AG20443 (cell line): ENCODE results near the gene ATAD2B.

Source experiments
- DNase-seq: peaks from one replicate; pipeline ENCODE4 v3.0.0; 2012; ENCODE audit warnings: low spot score, mixed read lengths

The ATAD2B gene

DNA sequence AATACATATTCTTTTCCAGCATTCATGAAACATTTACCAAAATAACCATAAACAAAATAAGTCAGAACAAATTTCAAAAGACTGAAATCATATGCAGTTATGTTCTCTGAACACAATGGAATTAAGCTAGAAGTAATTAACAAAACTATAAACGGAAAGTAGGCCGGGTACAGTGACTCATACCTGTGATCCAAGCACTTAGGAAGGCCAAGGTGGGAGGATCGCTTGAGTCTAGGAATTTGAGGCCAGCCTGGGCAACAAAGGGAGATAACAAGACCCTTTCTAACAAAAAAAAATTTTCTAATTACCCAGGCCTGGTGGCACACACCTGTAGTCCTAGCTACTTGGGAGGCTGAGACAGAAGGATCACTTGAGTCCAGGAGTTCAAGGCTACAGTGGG lies 14.9 kb downstream of the ATAD2B start:
- no peak for DNase-seq

DNA sequence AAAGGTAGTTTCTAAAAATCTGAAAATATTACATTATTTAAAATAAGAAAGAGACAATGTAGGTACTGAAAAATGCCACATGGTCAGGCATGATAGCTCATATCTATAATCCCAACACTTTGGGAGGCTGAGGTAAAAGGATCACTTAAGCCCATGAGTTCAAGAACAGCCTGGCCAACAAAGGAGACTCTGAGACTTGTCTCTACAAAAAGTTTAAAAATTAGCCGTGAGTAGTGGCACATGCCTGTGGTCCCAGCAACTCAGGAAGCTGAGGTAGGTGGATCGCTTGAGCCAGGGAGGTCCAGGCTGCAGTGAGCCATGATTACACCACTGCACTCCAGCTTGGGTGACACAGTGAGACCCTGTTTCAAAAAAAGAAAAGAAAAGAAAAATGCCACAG lies 21.8 kb downstream of the ATAD2B start:
- DNase-seq, result no peak

DNA sequence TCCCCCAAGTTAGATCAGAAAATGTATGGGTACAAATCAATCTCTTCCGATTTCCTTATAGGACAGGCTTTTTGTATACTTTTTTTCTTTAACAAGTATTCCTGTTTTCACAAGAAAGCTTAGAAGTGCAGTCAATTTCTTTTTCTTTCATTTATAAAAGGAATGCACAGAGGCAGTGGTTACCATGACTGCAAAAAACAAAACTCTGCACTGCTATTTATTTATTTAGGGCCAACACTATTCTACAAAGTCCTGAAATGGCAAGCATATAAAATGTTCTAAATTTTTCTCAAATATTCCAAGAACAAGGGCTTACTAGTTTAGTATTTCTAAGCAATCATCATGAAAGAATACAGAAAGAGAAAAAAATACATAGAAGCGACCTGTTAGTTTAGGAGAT lies 22.2 kb downstream of the ATAD2B start:
- DNase-seq, result peak; percentile 43

DNA sequence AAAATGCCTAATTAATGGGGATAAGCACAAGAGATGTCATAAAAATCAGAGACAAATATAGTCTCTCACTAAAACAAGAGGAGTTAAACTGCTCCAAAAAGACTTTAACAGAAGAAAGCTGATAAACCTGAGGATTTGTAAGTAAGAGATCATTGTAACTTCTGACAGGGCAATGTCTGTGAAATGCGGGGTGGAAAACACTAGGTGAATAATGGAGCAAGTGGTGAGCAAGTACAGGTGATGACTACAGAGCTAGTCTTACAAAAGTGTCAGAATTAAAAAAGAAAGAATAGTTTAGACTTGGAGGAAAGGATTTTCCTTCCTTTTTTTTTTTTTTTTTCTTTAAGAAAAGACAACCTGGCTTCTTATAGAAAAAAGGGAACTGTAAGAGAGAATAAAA lies 22.7 kb downstream of the ATAD2B start:
- DNase-seq, result no peak

DNA sequence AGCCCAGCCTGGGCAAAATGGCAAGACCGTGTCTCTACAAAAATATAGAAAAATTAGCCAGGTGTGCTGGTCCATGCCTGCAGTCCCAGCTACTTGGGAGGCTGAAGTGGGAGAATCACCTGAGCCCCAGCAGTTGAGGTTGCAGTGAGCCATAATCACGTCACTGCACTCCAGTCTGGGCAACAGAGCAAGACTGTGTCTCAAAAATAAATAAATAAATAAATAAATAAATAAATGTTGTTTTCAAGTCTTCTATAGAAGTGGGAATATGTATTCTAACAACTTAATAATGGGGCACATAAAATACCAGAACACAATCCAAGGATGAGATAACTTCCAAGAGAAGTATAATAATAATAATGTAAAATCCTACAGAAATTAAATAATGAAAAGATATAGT lies 23.9 kb downstream of the ATAD2B start:
- no peak for DNase-seq

DNA sequence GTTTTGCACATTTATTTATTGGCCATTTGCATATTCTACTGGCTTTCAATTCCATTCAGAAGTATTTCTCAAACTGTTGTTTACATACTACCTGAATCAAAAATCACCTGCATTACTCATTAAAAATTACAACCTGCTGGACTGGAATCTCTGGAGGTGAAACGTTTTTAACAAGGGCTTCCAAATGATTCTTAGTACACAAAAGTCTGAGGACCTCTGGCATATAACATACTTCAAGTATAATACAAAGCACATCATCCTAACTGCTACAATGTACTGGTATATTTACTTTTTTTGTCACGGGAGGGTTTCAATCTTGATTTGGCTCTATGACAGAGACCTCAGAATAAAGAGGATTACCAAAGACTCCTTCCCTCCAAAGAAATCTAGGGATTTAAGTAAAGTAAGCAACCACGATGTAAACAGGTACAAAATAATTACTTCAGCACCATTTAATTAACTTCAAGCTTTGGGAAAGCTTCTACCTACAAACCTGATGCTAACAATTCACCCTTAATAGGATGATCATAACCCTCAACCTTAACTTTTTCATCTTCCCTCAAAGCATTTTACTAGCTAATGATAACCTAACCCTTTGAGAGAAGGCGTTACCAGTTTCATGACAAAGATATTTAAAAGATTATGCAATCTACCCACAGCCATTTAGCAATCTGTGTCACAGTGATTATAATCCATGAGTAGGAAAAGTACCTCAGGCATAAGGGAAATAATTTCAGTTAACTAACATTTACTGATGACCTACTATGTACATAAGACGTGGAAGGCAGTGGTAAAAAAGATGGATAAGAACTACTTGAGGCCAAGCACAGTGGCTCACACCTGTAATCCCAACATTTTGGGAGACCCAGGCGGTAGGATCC lies 24.7 kb downstream of the ATAD2B start:
- DNase-seq, result peak; percentile 37

DNA sequence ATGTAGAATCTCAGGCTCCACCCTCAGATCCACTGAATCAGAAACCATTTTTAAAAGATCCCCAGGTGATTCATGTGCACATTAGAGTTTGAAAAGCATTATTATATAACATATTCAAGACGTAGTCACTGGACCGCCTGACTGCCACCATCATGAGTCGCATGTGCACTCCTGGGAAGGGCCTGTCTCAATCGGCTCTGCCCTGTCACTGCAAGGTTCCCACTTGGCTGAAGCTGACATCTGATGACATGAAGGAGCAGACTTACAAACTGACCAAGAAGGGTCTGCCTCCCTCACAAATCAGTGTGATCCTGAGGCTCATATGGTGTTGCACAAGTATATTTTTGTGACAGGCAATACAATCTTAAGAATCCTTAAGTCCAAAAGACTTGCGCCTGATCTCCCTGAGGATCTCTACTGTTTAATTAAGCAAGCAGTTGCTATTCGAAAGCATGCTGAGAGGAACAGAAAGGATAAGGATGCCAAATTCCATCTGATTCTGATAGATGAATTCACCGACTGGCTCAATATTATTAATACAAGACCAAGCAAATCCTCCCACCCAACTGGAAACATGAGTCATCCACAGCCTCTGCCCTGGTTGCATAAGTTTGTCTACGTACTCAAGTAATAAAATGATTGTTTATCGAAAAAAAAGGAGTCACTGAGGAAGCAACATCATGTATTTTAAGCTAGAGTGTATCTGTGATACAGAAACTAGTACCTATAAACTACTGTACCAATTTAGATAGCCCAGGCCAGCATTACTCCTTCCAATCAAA lies 26.2 kb downstream of the ATAD2B start:
- peak; percentile 62 for DNase-seq

DNA sequence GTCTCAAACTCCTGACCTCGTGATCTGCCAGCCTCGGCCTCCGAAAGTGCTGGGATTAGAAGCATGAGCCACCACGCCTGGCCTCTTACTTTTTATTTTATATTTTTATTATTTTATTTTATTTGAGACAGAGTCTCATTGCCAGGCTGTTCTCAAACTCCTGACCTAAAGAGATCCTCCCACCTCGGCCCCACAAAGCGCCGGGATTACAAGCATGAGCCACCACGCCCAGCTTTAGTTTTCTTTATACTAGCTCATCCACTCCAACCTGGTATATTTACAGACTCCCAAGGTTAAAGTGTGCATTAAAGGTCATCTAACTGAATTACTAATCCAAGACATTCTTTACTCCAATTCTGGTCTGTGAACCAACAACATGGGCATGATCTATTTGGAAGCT lies 26.8 kb downstream of the ATAD2B start:
- no peak for DNase-seq

DNA sequence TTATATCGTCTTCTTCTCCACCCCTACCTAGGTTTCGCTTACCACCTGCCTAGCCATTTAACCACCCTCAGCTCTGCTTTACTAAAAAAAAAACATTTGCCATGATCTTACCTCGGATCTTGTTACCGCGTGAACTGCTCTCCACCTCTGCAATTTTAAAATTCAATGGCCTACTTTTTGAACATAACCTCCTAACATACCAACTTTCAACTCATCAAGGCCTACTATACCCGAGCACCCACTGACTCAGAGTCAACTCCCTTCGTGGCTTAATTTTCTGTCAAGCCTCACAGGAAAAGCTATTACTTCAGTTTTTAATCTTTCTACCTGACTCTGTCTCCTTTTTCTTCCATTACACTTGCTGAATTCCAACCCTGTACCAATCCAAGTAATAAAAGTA lies 55.7 kb downstream of the ATAD2B start:
- no peak for DNase-seq

DNA sequence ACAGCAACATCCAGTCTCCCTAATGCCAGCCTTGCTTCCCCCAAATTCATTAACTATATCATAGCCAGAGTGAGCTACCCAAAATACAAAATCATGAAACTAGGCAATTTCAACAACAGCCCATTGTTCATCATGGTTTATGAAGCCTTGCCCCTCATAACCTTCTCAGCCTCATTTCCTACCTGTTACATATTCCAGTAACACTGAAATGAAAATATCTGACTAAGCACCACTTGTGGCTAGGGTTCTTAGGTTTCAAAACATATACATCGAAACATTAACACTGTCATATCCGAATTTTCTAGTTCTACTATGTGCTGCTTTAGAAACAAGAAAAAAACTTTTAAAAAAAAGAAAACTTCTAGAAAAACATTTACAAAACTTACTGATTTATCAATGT lies 59.5 kb downstream of the ATAD2B start:
- DNase-seq, result no peak

DNA sequence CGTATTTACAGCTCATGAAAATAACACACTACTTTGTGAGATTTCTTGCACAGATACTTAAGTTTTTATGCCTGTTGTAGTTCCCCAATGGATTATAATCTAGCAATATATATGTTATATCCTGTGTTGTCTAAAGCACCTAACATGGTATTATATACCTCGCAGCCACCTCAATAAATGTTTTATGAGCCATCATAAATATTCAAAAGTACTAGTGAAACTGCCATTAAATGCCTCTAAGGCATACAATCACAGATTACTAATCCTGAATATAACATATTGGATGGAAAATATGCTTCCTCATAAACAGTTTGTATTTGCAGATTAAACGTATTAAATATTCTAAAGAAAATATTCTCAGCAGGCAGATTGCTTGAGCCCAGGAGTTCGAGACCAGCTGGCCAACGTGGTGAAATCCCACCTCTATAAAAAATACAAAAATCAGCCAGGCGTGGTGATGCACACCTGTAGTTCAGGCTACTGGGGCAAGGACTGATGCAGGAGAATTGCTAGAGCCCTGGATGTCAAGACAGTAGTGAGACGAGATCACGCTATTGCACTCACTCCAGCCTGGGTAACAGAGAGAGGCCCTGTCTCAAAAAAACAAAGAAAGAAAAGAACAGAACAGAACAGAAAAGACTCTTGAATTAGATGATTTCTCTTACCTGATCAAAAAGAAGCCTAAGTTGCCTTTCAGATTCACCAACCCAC lies 64.1 kb downstream of the ATAD2B start:
- DNase-seq, result no peak

DNA sequence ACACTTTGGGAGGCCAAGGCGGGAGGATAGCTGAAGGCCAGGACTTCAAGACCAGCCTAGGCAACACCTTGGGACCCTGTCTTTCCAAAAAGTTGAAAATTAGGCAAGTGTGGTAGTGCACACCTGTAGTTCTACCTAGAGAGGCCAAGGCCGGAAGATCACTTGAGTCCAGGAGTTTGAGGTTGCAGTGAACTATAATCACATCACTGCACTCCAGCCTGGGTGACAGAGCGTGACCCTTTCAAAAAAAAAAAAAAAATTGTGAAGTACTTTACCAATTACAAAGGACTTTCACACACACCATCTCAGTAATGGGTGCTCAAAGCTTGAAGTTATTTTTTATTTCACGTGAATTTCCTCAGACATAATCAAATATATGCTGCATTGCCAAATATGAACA lies 65.0 kb downstream of the ATAD2B start:
- DNase-seq, result no peak

DNA sequence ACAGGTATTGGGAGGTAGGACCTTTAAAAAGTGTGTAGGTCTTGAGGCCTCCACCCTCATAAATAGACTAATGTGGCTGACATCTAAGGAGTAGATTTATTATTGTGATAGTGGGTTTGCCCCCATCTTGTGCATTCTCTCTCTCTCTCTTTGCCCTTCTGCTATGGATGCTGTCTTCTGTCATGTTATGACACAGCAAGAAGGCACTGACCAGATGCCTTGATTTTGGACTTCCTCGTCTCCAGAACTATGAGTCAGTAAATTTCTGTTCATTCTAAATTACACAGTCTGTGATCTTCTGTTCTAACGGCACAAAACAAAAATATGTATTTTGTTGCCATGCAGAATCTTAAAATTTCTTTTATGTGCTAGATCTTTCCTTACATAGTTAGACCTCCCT lies 66.9 kb downstream of the ATAD2B start:
- peak; percentile 17 for DNase-seq

DNA sequence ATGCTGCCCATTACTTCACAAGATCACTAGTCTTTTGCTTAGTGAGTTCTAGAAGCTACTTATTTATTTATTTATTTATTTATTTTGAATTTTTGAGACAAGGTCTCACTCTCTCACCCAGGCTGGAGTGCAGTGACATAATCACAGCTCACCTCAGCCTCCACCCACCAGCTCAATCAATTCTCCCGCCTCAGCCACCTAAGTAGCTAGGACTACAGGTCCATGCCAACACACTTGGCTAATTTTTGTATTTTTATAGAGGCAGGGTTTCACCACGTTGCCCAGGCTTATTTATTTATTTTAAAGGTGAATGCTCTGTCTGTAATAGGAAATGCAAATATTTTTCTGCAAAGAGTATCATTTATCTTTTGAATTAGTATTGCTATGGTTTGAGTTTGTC lies 67.7 kb downstream of the ATAD2B start:
- no peak for DNase-seq

DNA sequence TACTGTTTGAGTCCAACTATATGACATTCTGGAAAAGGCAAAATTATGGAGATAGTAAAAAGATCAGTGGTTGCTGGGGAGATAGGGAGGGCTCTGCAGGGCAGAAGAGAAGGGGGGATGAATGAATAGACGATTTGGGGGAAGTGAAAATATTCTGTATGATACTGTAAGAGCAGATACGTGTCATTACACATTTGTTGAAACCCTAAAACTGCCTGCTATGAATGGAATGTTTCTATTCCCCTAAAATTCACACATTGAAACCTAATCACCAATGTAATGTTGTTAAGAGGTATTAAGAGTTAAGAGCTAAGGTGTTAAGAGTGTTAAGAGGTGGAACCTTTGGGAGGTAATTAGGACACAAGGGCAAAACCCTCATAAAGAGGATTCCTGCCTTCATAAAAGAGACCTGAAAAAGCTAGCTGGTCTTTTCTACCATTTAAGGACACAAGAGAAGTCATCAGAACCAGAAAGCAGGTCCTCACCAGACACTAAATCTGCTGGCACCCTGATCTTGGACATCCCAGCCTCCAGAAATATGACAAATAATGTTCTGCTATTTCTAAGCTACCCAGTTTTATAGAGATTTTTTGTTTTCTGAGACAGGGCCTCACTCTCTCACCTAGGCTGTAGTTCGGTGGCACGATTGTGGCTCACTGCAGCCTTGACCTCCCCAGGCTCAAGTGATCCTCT lies 76.2 kb downstream of the ATAD2B start:
- no peak for DNase-seq

DNA sequence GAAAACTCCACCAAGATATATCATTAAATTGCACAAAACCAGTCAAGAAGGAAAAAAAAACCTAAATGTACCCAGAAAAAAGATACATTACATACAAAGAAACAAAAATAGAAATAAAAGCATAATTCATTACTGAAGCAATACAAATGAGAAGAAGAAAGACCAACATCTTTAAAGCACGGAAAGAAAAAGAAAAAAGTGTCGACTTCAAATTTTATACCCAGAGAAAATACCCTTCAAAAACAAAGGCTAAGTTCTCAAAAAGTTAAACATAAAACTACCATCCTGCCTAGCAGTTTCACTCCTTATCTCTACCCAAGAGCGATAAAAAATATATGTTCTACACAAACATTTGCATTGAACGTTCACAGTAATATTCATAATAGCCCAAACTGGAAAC lies 82.0 kb downstream of the ATAD2B start:
- DNase-seq, result no peak

DNA sequence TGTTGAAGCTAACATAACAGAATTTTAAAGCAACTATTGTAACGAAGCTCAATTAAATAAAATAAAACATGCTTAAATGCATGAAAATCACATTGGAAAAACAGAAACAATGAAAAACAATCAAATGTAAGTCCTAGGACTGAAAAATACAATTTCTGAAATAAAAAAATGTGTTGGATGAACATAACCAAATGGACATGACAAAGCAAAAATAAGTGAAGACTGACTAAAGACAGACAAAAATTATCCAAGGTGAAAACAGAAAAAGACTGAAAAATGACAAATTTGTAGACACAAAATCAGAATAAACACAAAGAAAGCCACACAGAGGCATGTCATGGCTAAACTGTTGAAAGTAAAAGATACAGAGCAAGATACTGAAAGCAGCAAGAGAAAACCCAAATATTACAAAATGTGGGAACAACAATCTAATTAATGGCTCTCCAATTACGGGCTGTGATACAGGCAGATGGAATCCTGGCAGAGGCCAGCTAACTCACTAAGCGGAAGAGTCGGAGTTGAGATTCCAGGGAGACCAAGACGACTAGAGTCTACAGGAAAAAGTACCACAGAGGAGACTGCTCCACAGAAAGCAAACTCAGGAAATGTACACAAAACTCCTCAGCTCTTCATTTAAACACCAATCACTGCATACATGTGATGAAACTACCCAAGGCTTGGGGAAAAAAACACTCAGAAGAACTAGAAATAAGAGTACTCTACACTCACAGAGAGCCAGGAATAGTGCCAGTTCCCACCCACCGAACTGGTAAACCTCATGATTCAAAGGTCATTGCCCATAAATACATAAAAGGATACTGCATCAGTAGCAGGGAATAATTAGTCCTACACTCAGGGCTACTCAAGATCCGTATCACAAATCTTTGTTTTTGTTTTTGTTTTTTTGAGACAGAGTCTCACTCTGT lies 83.6 kb downstream of the ATAD2B start:
- peak; percentile 50 for DNase-seq

DNA sequence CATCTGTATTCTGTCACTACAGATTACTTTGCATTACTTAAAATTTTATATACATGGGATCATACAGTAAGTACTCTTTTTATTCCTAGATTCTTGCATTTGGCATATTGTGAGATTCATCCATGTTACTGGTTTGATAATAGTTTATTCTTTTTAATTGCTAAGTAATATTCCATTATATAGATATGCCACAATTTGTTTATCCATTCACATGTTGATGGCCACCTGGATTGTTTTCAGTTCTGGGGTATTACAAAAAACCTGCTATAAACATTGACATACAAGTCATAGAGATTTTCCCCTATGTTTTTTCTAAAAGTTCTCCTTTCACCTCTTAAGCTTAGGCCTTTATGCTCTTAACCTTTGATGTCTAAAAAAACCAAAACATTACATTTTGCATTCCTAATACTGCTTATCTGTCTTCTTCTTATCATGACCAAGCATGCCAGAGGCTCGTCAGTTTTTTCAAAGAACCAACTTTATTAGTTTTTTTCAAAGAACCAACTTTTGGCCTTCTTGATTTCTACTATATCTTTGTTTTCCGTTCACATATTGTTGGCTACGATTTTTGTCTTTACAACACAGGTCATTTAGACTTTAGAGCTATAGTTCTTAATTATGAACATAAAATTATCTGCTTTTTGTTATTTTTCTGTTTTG lies 86.9 kb downstream of the ATAD2B start:
- DNase-seq, result no peak

DNA sequence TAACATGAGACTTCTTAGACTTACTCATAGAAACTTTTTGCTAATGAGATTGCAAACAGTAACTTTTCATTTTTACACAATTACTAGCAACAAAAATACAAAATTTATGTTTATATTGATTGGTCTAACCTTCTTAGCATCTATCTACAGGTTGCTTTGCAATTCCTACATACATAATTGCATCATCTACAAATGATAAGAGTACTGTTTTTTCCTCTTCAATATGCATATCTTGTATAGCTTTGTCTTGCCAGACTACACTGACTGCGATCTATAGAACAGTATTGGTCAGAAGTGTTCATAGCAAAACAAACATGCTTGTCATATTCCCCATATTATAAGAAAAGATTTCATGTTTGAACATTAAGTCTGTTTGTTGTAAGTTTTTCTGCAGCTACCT lies 87.9 kb downstream of the ATAD2B start:
- no peak for DNase-seq

DNA sequence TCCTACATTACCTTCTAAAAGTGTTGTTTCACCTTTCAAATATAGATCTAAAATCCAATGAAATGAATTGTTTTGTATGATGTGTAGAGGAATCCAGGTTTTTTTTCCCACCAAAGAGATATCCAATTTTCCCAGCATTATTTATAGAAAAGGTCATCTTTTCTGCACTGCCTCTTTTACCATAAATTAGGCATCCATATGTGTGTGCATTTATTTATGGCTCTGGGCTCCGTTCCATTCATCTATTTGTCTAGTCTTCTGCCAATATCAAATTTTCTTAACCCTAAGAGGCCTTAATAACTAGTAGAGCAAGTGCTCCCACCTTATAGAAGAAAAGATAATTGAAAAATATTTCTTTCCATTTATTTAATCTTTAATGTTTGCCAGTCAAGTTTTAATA lies 88.3 kb downstream of the ATAD2B start:
- no peak for DNase-seq

DNA sequence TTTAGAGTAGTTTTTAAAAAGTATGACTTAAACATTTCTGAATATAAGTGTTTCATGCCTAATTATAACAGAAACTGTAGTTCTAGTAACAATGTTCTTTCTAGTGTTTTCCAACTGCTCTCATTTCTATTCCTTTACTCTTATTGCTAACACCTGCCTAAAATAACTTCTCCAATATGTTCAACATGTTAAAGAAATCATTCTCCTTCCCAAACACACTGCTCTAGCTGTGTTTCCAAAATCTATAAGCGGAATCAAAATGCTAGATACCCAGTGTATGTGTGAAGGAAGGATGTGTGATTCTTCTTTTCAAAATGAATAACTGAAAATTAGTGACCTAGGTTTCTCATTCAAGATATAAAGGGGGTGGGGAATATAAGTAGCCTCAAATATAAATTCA lies 89.1 kb downstream of the ATAD2B start:
- no peak for DNase-seq
